Measurements from ENCODE around the gene C5orf58.

C5orf58 gene

GRCh38 chr5:170278611-170279458, 46.0 kb downstream of the C5orf58 start:
- in situ Hi-C loops (cut with HindIII; ENCODE audit: low sequenced_read_pairs): no loop called here

GRCh38 chr5:170279459-170279817, 46.7 kb downstream of the C5orf58 start:
- in situ Hi-C loops (cut with HindIII; ENCODE audit: low sequenced_read_pairs): no loop called here

DNA sequence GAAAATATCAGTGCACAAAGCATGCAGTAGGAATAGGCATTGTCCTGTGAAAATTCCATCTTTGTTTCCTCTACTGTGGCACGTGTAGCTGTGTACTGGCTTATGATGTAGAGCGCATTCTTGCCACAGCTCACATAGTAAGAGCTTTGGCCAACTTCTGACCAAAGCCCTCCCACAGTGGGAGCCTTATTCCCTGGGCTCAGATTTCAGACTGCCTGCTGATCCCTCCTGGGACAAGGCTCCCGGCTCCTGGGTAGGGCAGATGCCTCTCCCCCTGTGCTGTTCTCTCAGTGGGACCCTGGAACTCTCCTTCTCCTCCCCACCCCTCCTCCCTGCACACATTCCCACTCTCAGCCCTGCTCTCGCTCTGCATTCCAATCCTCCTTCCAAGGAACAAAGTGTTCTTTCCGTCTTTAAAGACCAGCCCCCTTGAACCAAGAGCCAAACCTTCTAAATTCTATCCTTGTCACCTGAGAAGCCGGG, 47.3 kb downstream of the C5orf58 start:
- in situ Hi-C loops (cut with HindIII; ENCODE audit: low sequenced_read_pairs): no loop called here

DNA sequence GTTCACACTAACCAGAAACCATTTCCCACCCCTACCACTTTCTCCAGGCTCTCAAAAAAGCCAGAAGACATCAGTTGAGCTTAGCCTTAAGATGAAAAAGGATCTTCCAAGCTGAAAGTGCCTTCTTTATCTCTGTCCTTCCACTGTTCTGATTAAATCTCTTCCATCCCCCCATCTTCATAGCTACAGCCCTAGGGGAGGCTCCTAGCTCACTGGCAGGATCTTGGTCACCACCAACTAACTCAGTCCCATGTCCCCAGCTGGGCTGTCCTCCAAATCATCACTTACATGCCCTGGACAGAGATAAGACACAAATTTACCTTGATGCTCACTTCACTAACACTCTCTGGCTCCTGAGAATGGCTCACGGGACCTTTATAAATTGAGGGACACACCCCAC, 50.5 kb downstream of the C5orf58 start:
- in situ Hi-C loops (cut with HindIII; ENCODE audit: low sequenced_read_pairs): no loop called here

DNA sequence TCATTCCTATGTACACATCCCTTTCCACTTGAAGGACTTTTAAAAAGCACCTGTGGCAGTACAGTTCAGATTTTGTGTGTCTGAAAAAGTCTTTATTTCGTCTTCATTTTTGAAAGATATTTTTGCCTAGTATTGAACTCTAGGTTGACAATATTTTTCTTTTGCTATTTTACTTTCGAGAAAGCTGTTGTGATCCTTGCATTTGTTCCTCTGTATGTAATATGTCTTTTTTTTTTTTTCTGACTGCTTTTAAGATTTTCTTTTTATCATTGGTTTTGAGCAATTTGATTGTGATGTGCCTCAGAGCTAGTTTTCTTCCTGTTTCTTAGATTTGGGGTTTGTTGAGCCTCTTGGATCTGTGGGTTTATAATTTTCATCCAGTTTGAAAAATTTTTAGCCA, 51.4 kb downstream of the C5orf58 start:
- in situ Hi-C loops (cut with HindIII; ENCODE audit: low sequenced_read_pairs): no loop called here

DNA sequence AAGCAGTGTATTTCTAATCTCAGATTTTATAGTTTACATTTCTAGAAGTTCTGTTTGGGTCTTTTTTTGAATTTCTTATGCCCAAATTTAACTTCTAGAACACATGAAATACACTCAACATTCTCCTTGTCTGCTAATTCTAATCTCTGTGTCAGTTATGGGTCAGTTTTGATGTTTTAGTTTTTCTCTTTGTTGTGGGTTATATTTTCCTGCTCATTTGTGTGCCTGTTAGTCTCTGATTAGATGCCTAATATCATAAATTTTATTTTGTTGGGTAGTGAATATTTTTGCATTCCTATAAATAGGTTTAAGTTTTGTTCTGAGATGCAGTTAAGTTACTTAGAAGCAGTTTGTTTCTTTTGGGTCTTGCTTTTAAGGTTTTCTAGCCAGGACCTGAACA, 52.4 kb downstream of the C5orf58 start:
- in situ Hi-C loops (cut with HindIII; ENCODE audit: low sequenced_read_pairs): no loop called here

GRCh38 chr5:170286386-170286925, 53.7 kb downstream of the C5orf58 start:
- in situ Hi-C loops (cut with HindIII; ENCODE audit: low sequenced_read_pairs): no loop called here

- in situ Hi-C loops (cut with HindIII; ENCODE audit: low sequenced_read_pairs): no loop called here
Measured at GRCh38 chr5:170287532-170287931, 54.7 kb downstream of the C5orf58 start.

DNA sequence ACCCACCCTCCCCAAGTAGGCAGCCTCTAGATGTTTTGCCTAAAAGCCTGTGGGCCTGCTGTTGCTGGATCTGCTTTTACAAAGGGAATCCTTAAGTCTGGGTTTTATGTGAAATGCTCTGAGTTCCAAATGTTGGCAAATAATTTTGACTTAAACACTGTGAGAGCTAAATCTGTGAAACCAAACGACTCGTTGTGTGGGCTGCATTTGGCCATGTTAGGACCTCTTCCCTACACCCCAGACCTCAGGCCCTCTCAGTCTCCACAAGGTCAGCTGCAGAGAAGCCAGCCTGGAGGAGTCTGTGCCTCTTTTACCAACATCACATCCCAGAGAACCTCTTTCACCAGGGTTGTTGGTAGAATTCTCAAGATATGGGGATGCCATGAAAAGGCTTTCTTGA, 55.4 kb downstream of the C5orf58 start:
- in situ Hi-C loops (cut with HindIII; ENCODE audit: low sequenced_read_pairs): no loop called here

DNA sequence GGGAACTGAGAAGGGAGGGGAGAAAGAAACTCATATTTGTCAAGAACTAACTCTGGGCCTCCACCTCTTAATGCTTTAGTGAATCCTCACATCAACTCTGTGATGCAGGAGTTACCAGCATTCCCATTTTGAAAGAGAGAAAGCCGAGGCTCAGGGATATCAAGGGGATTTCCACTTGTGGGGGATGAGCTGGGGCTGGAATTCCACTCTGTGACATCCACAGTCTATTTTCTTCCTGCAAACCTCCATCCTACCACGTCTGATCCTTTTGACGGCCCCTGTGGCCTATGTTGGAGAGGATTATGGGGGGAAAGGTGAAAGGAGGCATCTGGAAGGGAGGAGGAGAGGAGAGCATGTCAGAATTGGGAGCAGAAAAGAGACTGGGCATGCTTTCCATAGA, 55.8 kb downstream of the C5orf58 start:
- in situ Hi-C loops (cut with HindIII; ENCODE audit: low sequenced_read_pairs): no loop called here

- in situ Hi-C loops (cut with HindIII; ENCODE audit: low sequenced_read_pairs): no loop called here
Measured at GRCh38 chr5:170289121-170289520, 56.3 kb downstream of the C5orf58 start.

DNA sequence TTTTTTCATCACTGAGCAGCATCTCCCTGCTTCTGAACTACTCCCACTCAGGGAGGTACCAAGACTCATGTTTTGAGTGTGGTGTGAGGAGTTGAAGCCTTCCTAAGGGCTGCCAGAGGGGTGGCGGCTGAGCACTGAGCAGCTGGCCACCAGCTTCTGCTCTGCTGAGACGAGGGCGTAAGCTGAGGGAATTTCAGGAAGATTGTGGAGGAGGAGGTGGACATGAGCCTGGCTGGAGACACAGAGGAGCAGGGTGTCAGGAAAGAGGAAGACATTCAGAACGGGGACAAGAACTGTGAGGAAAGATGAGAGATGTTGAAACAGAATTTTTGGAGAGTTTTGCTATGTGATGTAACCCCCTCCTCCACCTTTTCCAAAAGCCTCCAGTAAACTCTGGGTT, 57.0 kb downstream of the C5orf58 start:
- in situ Hi-C loops (cut with HindIII; ENCODE audit: low sequenced_read_pairs): no loop called here

DNA sequence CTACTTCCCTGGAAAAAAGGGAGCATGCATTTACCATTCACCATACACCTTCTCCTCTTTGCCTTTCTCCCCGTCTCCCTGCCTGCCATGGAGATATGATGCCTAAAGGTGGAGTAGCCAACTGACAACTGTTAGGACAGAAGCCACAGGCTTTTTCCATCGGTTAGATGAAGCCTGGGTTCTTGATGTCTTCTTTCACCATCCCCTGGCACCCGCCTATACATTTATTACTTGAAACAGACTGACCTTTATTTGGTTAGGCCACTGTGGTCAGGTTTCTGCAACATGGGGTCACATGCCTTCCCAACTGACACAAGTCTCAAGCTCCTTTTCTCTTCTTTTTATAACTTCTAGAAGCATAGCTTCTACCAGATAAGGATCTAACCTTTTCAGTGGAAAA, 57.7 kb downstream of the C5orf58 start:
- in situ Hi-C loops (cut with HindIII; ENCODE audit: low sequenced_read_pairs): no loop called here

DNA sequence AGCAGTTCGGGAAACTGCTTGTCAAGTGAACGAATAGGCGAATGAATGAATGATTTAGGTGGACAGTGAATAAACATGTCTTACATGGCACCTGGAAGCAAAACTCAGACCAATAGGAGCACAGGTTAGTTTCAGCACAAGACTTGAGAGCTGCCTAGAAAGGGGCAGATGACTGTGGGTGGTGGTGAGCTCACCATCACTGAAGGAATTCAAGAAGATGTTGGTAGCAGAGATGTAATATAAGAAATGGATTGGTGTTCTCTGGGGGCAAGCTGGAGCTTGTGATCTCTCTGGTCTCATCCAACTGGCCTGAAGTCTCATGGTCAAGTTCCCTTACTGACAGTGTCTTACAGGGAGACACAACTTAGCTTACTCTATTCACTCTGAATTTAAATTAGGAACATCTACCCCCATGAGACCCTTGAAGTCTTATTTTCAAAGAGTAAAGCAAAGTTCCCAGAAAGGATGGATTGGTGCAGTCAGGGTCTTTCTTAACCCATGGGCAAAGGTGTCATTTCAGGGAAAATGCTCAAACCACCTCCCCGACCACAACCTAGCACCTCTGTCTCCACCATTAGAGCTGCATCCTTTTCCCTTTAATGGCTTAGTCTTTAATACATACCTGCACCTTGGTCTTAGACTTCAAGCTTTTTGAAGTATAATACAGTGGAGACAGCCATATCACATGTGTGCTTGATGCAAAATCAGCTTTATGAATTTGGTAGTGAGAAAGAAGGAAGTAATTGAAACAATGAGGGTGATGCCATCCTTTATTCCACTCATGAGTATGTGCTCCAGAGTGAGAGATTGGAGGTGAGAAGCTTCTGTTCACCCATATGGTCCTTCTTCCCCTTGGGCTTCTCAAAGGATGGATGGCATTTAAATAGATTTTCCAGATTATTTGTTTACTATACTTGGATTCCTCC, 59.7 kb downstream of the C5orf58 start:
- in situ Hi-C loops (cut with HindIII; ENCODE audit: low sequenced_read_pairs): no loop called here

DNA sequence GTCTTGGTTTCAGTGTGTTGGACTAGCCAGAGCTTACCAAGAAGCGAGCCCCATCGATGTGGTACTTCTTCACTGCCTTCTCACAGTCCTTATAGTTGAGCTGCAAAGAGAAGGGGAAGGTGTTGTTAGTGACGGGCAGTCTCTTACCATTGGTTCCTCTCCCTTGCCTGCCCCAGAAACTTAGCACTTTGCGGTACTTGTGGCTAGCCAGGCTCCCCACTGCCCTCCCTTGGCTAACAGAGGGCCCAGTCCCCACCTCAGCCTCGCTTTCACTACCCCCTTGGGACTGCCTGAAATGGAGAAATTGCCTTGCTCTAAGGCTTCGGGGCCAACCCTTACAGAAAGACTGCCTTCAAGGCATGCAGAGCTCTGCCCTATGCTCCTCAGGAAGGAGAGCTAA, 60.5 kb downstream of the C5orf58 start:
- in situ Hi-C loops (cut with HindIII; ENCODE audit: low sequenced_read_pairs): no loop called here

- in situ Hi-C loops (cut with HindIII; ENCODE audit: low sequenced_read_pairs): no loop called here
Measured at GRCh38 chr5:170294057-170294456, 61.3 kb downstream of the C5orf58 start.

- in situ Hi-C loops (cut with HindIII; ENCODE audit: low sequenced_read_pairs): no loop called here
Measured at GRCh38 chr5:170294556-170294955, 61.8 kb downstream of the C5orf58 start.

Data from DLD1 (cell line).